ENCODE data around the gene RHOV.

The RHOV gene

DNA sequence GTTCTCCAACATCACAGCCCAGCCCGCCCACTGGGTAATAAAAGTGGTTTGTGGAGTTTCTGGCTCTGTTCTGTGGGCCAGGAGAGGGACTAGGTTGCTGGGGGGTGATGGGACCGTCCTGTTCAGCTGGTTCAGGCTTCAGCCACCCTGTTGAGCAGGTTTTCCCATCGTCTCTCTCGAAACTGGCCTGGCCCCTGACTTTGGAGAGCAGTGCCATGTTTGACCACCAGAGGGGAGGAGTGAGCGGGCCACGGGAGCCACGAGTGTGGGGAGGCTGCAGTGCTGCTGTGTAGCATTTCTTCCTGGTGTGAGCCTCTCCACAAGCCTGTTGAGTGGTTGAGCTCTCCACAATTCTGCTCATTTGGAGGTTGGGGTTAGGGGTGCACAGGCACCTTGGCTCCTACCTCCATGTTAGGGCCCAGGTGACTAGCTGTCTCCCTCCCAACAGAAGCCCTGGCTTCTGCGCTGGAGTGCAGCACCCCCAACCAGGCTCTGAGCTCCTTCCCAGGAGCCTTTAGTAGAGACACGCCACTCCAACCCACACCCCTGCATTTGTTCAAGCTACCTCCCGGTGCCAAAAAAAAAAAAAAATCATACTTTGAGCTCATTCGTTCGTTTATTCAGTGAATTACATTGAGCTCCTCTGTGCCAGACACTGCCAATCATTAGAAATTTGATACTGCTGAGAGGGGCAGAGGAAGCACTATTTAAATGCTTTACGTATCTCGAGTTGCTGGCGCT, 16.3 kb downstream of the RHOV start:
- peak; percentile 99 for TF ChIP-seq CTCF (IDR thresholded peaks at IDR 0.05; ENCODE audit: low read depth, low read length)
- H3K4me3 ChIP-seq (ENCODE audit: low read depth, low read length) = no peak overlapping the region

GRCh38 chr15:40856746-40857145, 17.3 kb downstream of the RHOV start:
- no peak for TF ChIP-seq CTCF (IDR thresholded peaks at IDR 0.05; ENCODE audit: low read depth, low read length)
- H3K4me3 ChIP-seq (ENCODE audit: low read depth, low read length) = no peak overlapping the region

DNA sequence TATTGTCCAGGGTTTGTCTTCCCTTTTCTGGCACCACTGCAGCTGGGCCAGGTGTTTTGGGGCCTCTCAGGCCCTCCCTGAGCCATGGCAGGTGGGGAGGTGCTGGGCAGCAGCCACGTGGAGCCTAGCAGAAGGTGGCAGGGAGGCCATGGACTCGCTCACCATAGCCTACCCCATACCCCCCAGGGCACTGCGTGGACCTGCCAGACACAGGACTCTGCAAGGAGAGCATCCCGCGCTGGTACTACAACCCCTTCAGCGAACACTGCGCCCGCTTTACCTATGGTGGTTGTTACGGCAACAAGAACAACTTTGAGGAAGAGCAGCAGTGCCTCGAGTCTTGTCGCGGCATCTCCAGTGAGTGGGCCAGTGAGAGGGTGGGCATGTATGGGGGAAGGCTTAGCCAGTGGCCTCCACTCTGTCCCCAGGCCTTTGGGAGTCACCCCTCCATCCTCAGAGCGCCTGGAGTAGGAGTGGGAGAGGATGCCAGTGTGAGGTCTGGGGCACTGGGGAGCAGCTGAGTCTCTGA, 18.3 kb downstream of the RHOV start:
- H3K4me3 ChIP-seq (ENCODE audit: low read depth, low read length) = no peak overlapping the region
- TF ChIP-seq CTCF (IDR thresholded peaks at IDR 0.05; ENCODE audit: low read depth, low read length) = no peak

- no peak for TF ChIP-seq CTCF (IDR thresholded peaks at IDR 0.05; ENCODE audit: low read depth, low read length)
- no peak overlapping the region for H3K4me3 ChIP-seq (ENCODE audit: low read depth, low read length)
Measured at GRCh38 chr15:40854161-40854560, 19.9 kb downstream of the RHOV start.

DNA sequence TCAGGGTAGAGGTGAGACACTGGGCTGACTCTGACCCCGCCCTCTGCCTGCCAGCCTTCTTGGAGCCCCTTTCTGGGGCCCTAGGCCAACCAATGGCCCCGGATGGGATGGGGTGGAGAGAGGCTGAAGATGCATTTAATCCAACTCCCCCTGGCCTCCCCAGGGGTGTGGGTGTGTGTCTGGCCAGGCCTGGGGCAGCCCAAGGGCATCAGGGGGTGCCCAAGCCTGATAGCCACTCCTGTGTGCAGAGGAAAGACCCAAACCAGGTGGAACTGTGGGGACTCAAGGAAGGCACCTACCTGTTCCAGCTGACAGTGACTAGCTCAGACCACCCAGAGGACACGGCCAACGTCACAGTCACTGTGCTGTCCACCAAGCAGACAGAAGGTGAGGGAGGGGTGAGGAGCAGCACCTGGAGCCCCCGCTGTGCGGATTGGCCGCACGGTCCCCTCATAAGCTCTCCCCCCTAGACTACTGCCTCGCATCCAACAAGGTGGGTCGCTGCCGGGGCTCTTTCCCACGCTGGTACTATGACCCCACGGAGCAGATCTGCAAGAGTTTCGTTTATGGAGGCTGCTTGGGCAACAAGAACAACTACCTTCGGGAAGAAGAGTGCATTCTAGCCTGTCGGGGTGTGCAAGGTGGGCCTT, 20.7 kb downstream of the RHOV start:
- TF ChIP-seq CTCF (IDR thresholded peaks at IDR 0.05; ENCODE audit: low read depth, low read length) = no peak
- no peak overlapping the region for H3K4me3 ChIP-seq (ENCODE audit: low read depth, low read length)

GRCh38 chr15:40852529-40852928, 21.5 kb downstream of the RHOV start:
- H3K4me3 ChIP-seq (ENCODE audit: low read depth, low read length) = no peak overlapping the region
- TF ChIP-seq CTCF (IDR thresholded peaks at IDR 0.05; ENCODE audit: low read depth, low read length) = no peak

DNA sequence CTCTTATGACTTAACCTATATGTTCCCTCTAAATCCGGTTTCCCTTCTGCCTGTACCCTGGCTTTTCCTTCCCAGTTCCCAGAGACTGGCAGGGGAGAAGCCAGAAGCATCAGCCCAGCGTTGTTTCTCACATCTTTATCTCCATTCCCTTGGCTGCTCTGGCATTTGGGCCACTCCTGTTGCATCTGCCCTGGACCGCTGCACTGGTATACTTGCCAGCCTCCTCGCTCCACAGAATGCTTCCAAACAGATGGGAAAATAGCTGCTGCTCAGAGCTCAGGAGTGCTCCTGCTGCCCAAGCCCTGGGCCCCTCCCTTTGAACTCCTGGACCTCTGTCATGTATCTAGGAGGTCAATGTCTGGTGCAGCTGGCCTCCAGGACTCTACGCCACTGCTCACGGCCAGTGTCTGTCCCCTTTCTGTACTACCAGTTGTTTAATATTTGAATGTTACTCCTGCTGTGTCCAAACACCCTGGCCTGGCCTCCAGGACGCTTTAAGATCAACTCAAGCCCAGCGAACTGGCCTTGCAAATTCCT, 23.4 kb downstream of the RHOV start:
- no peak for TF ChIP-seq CTCF (IDR thresholded peaks at IDR 0.05; ENCODE audit: low read depth, low read length)
- H3K4me3 ChIP-seq (ENCODE audit: low read depth, low read length) = no peak overlapping the region

All from WI38 (cell line).